Activated CD4-positive, alpha-beta T cell treated with anti-CD3 and anti-CD28 coated beads, Interleukin-2, amount 50 U/mL, for 16 hours (primary cell): Measurements from ENCODE around the gene NPY2R.

ENCODE experiments used
- DNase-seq: peaks from one replicate; pipeline ENCODE4 v3.0.0-alpha.2; 2020

The NPY2R gene

GRCh38 chr4:155249016-155249566 is 40.7 kb downstream of the NPY2R start:
- DNase-seq, result no peak

GRCh38 chr4:155252327-155252726 is 43.9 kb downstream of the NPY2R start:
- no peak for DNase-seq

- no peak for DNase-seq
Measured at GRCh38 chr4:155263480-155263879, 55.0 kb downstream of the NPY2R start.

GRCh38 chr4:155265113-155265512 is 56.7 kb downstream of the NPY2R start:
- no peak for DNase-seq
